Tibial nerve (tissue), 3 donors: ENCODE results near the gene HIP1.
"Not testable (repeated sequence)": the region's sequence is repeated elsewhere in the genome, so short reads cannot be mapped to it uniquely, and the experiment has no call there.

Experiments
- CTCF ChIP-seq, 5 experiments: fragments of 200-600 bp in 3 of 5; fragments of 450-650 bp in 2 of 5; sonication (generic) in 3 of 5; IDR thresholded peaks; one replicate each; pipeline ENCODE4 v1.5.1; 2016 to 2019; ENCODE audit warnings: antibody characterized with exemption in 5 of 5, mild to moderate bottlenecking in 3 of 5, moderate library complexity in 2 of 5
- POLR2A ChIP-seq, 2 donors: fragments of 450-650 bp; IDR thresholded peaks; one replicate each; pipeline ENCODE4 v1.6.1; 2017; ENCODE audit warnings: antibody characterized with exemption in 2 of 2, mild to moderate bottlenecking in 2 of 2, moderate library complexity in 2 of 2

GRCh38 chr7:75788154-75788847 is 49.6 kb upstream of the HIP1 start:
- TF ChIP-seq CTCF, POLR2A (IDR thresholded peaks at IDR 0.05): not testable (repeated sequence)
